IgD-negative memory B cell (primary cell): ENCODE data around the gene IFT88. TPM values are rescaled to one million over a fixed set of nuclear protein-coding genes. Genes with fewer than 3 reads are reported as not detected.
A peak's percentile ranks its signal among the peaks of the same experiment; 100 is the strongest.

Source experiments
- H3K27ac Mint-ChIP-seq, 3 donors: one replicate each; pipeline ENCODE4 v1.8.0; 2020 to 2022; ENCODE audit warnings: mild to moderate bottlenecking in 3 of 3, mixed read lengths in 3 of 3, moderate library complexity in 1 of 3
- H3K27me3 Mint-ChIP-seq: one replicate; pipeline ENCODE4 v1.8.0; 2021; ENCODE audit warnings: mixed read lengths
- H3K36me3 Mint-ChIP-seq: one replicate; pipeline ENCODE4 v1.8.0; 2020; ENCODE audit warnings: mild to moderate bottlenecking, mixed read lengths
- H3K4me1 Mint-ChIP-seq, 3 donors: one replicate each; pipeline ENCODE4 v1.8.0; 2020 to 2022; ENCODE audit warnings: mixed read lengths in 3 of 3, mild to moderate bottlenecking in 1 of 3
- H3K4me3 Mint-ChIP-seq, 4 donors: one replicate each; pipeline ENCODE4 v1.8.0; 2020 to 2022; ENCODE audit warnings: mild to moderate bottlenecking in 4 of 4, mixed read lengths in 4 of 4, moderate library complexity in 3 of 4
- H3K9me3 Mint-ChIP-seq, 3 donors: one replicate each; pipeline ENCODE4 v1.8.0; 2020 to 2021; ENCODE audit warnings: mixed read lengths in 3 of 3, mild to moderate bottlenecking in 1 of 3
- polyA plus RNA-seq: library from polyadenylated mRNA; unstranded; fragments of 300-500 nt; fragmentation: Illumina TruSeq; gene quantifications from one replicate; pipeline ENCODE4 v1.2.3, GENCODE V29; 2021

The IFT88 gene
- polyA plus RNA-seq, 1 donor from 2014 or later = 7.9 TPM

- H3K4me3 Mint-ChIP-seq = no peak overlapping the region
- no peaks in the 10 kb centered on the region for H3K36me3 Mint-ChIP-seq
Observed at GRCh38 chr13:20703780-20704458, 137.0 kb downstream of the IFT88 start.

GRCh38 chr13:20704459-20705069, 137.6 kb downstream of the IFT88 start:
- H3K36me3 Mint-ChIP-seq = no peaks in the 10 kb centered on the region
- H3K27ac Mint-ChIP-seq = peak overlapping the region in 1 of 3 donors; percentile 10
- H3K4me3 Mint-ChIP-seq = peak overlapping the region; percentile 72 to 87 (median 82)
- peaks cover 1% of the 10 kb centered on the region for H3K27me3 Mint-ChIP-seq
- peaks cover 8 to 13% (median 10%) of the 10 kb centered on the region in 3 donors for H3K4me1 Mint-ChIP-seq
- no peaks in the 10 kb centered on the region for H3K9me3 Mint-ChIP-seq

More at GRCh38 chr13:20703780-20704458, 137.0 kb downstream of the IFT88 start:
- peaks cover 1% of the 10 kb centered on the region for H3K27me3 Mint-ChIP-seq
- no peaks in the 10 kb centered on the region for H3K9me3 Mint-ChIP-seq
- peaks cover 8 to 13% (median 10%) of the 10 kb centered on the region in 3 donors for H3K4me1 Mint-ChIP-seq
- no peak overlapping the region for H3K27ac Mint-ChIP-seq

GRCh38 chr13:20706661-20707060, 139.7 kb downstream of the IFT88 start:
- Mint-ChIP-seq H3K9me3 (no peaks in the 10 kb centered on the region), H3K36me3 (no peaks in the 10 kb centered on the region), H3K27ac (peak overlapping the region in 1 of 3 donors; percentile 36), H3K27me3 (peaks cover 1% of the 10 kb centered on the region), H3K4me1 (peaks cover 7 to 13% (median 7%) of the 10 kb centered on the region in 3 donors), H3K4me3 (peak overlapping the region in 1 of 4 donors; percentile 84)

- Mint-ChIP-seq H3K4me1 (peaks cover 2 to 5% (median 4%) of the 10 kb centered on the region in 3 donors), H3K36me3 (no peaks in the 10 kb centered on the region), H3K4me3 (no peak overlapping the region), H3K9me3 (no peaks in the 10 kb centered on the region), H3K27me3 (no peaks in the 10 kb centered on the region), H3K27ac (peak overlapping the region in 1 of 3 donors; percentile 2)
Observed at GRCh38 chr13:20708216-20708615, 141.3 kb downstream of the IFT88 start.

- no peak overlapping the region for H3K4me3 Mint-ChIP-seq
- H3K27me3 Mint-ChIP-seq = peaks cover 4% of the 10 kb centered on the region
- no peaks in the 10 kb centered on the region for H3K36me3 Mint-ChIP-seq
- no peak overlapping the region for H3K27ac Mint-ChIP-seq
- no peaks in the 10 kb centered on the region for H3K9me3 Mint-ChIP-seq
- H3K4me1 Mint-ChIP-seq = peaks cover 2 to 9% (median 3%) of the 10 kb centered on the region in 3 donors
Observed at GRCh38 chr13:20709369-20709768, 142.4 kb downstream of the IFT88 start.

GRCh38 chr13:20709782-20710181, 142.8 kb downstream of the IFT88 start:
- Mint-ChIP-seq H3K4me1 (peaks cover 2 to 9% (median 3%) of the 10 kb centered on the region in 3 donors), H3K27ac (no peak overlapping the region), H3K27me3 (peaks cover 4% of the 10 kb centered on the region), H3K9me3 (no peaks in the 10 kb centered on the region), H3K4me3 (no peak overlapping the region), H3K36me3 (no peaks in the 10 kb centered on the region)

- Mint-ChIP-seq H3K27me3 (peaks cover 7% of the 10 kb centered on the region), H3K4me3 (peak overlapping the region in 1 of 4 donors; percentile 17), H3K9me3 (no peaks in the 10 kb centered on the region), H3K4me1 (peaks cover 2 to 5% (median 3%) of the 10 kb centered on the region in 3 donors), H3K27ac (no peak overlapping the region), H3K36me3 (no peaks in the 10 kb centered on the region)
Observed at GRCh38 chr13:20711301-20712044, 144.5 kb downstream of the IFT88 start.

GRCh38 chr13:20713014-20713376, 146.0 kb downstream of the IFT88 start:
- H3K4me1 Mint-ChIP-seq = peaks cover 2 to 3% (median 3%) of the 10 kb centered on the region in 3 donors
- H3K27me3 Mint-ChIP-seq = peaks cover 7% of the 10 kb centered on the region
- no peaks in the 10 kb centered on the region for H3K9me3 Mint-ChIP-seq
- H3K27ac Mint-ChIP-seq = no peak overlapping the region
- H3K36me3 Mint-ChIP-seq = no peaks in the 10 kb centered on the region
- peak overlapping the region in 1 of 4 donors; percentile 67 for H3K4me3 Mint-ChIP-seq

GRCh38 chr13:20713751-20714150, 146.8 kb downstream of the IFT88 start:
- peaks cover 7% of the 10 kb centered on the region for H3K27me3 Mint-ChIP-seq
- no peaks in the 10 kb centered on the region for H3K36me3 Mint-ChIP-seq

GRCh38 chr13:20714161-20714560, 147.2 kb downstream of the IFT88 start:
- peaks cover 2 to 3% (median 3%) of the 10 kb centered on the region in 3 donors for H3K4me1 Mint-ChIP-seq
- H3K27me3 Mint-ChIP-seq = peaks cover 7% of the 10 kb centered on the region
- H3K27ac Mint-ChIP-seq = no peak overlapping the region
- H3K9me3 Mint-ChIP-seq = no peaks in the 10 kb centered on the region
- H3K4me3 Mint-ChIP-seq = no peak overlapping the region
- H3K36me3 Mint-ChIP-seq = no peaks in the 10 kb centered on the region

More at GRCh38 chr13:20713751-20714150, 146.8 kb downstream of the IFT88 start:
- peaks cover 2 to 3% (median 3%) of the 10 kb centered on the region in 3 donors for H3K4me1 Mint-ChIP-seq
- no peak overlapping the region for H3K27ac Mint-ChIP-seq
- no peak overlapping the region for H3K4me3 Mint-ChIP-seq
- H3K9me3 Mint-ChIP-seq = no peaks in the 10 kb centered on the region

GRCh38 chr13:20714563-20715329, 147.8 kb downstream of the IFT88 start:
- Mint-ChIP-seq H3K36me3 (no peaks in the 10 kb centered on the region), H3K9me3 (no peaks in the 10 kb centered on the region), H3K27ac (no peak overlapping the region), H3K4me1 (peaks cover 2 to 3% (median 3%) of the 10 kb centered on the region in 3 donors), H3K27me3 (peaks cover 7% of the 10 kb centered on the region), H3K4me3 (no peak overlapping the region)

GRCh38 chr13:20715330-20715712, 148.4 kb downstream of the IFT88 start:
- no peaks in the 10 kb centered on the region for H3K9me3 Mint-ChIP-seq
- H3K36me3 Mint-ChIP-seq = no peaks in the 10 kb centered on the region
- H3K27me3 Mint-ChIP-seq = peaks cover 7% of the 10 kb centered on the region
- no peak overlapping the region for H3K27ac Mint-ChIP-seq
- H3K4me3 Mint-ChIP-seq = no peak overlapping the region
- peaks cover 2 to 3% (median 3%) of the 10 kb centered on the region in 3 donors for H3K4me1 Mint-ChIP-seq

- Mint-ChIP-seq H3K4me3 (no peak overlapping the region), H3K9me3 (no peaks in the 10 kb centered on the region), H3K27ac (no peak overlapping the region), H3K27me3 (peaks cover 15% of the 10 kb centered on the region), H3K36me3 (no peaks in the 10 kb centered on the region), H3K4me1 (peaks cover 2 to 5% (median 3%) of the 10 kb centered on the region in 3 donors)
Observed at GRCh38 chr13:20716951-20717350, 150.0 kb downstream of the IFT88 start.

- peaks cover 23% of the 10 kb centered on the region for H3K27me3 Mint-ChIP-seq
- no peaks in the 10 kb centered on the region for H3K9me3 Mint-ChIP-seq
- no peaks in the 10 kb centered on the region for H3K36me3 Mint-ChIP-seq
- H3K4me1 Mint-ChIP-seq = peaks cover 0 to 3% (median 3%) of the 10 kb centered on the region in 3 donors
- no peak overlapping the region for H3K4me3 Mint-ChIP-seq
- no peak overlapping the region for H3K27ac Mint-ChIP-seq
Observed at GRCh38 chr13:20717581-20718542, 150.9 kb downstream of the IFT88 start.
